GM18909 (cell line): Measurements from ENCODE around the gene PHF19.

Experiments
- ATAC-seq: cut with Tn5 transposase; IDR thresholded peaks from one replicate; pipeline ENCODE4 v1.9.1; 2021; ENCODE audit warnings: mild to moderate bottlenecking; ENCODE audit not compliant: unreplicated experiment, poor library complexity

The PHF19 gene

DNA sequence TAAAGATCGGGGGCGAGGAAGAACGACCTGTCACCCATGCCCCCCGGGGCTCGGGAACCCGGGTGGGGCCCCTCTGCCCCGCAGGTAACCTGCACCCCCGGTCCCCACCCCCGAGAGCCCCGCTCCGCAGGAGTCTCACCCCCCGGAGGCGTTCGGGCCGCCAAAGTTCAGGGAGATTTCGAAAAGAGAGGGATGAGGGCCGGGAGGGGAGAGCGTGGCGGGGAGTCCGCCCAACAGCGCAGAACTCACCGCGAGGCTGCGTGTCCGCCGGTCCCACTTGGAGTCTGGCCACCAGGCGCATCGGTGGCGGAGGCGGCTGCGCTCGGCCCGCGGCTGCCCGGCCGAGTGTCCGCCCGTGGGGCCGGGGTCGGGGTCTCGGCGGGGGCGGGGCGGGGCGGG is at the start of gene PHF19:
TSS of gene PHF19 (minus strand) at position 347 of the 399 bp plus-strand sequence. CDS start 2,447 bp downstream, outside the sequence.
- ATAC-seq: peak; percentile 13

DNA sequence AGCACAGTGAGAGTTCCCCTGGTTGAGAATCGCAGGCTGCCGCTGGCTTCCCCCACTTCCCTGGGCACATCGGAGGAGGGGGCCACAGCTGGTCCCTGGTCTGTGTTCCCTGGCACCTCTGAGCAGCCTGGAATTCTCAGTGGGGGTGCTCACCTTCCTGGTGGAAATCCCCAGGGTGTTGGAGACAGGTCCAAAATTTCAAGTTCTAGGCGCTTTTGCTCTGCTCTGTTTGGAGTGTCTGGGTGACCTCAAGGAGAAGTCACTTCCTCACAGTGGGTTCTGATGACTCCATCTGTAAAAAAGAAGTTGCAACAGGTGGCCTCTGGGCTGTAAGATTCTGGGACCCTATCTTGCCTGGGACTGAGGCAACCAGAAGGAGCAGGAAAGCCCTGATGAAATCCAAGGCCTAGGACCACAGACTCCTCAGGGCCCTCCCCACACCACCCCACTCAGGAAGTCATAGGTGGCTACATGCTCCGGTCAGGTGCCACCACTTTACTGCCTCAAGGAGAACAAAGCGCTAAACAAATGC is 49.5 kb upstream of the PHF19 start, which contains the start of gene TRAF1:
TSS of gene TRAF1 (minus strand) at position 400 of the 532 bp plus-strand sequence. CDS start 721 bp downstream, outside the sequence.
- peak; percentile 27 for ATAC-seq

DNA sequence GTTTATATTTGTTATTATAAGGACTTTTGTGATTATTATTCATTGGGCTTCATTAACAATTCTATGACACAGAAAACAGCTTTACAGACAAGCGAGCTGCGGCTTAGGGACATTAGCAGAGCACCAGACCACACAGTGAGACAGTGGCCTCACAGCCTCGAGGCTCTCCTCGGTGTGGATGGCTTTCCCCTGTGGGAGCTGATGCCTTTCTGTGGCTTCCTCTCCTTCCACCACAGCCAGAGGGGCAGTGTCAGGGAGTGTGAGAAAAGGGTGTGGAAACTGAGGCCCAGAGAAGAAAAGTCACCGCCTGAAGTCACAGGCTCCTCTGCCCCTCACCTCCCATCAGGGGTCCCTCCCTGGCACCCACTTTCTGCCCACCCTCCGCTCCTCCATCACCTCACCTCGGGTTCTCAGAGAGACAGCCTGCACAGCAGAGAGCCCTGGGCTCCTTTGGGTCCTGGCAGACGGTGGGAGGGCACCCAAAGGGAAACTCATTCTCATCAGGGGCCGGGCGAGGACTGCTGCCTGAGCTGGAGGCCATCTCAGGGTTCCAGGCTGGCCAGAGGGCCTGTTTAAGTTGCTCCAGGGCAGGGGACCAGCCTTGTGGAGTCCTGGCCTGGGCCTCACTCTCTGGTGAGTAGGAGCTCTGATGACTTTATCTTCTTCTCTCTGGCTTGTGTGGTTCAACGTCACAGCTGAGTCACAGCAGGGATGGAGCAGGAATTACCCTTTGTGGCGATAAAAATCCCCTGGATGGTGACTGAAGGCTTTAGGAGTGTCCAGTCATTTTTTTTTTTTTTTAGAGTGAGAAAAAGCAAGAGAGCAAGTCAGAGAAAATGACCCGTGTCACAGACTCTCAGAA is 48.8 kb upstream of the PHF19 start:
- ATAC-seq: peak; percentile 44

- no peak for ATAC-seq
Measured at GRCh38 chr9:120924698-120925534, 47.9 kb upstream of the PHF19 start.

GRCh38 chr9:120923620-120924328 is 46.8 kb upstream of the PHF19 start:
- ATAC-seq: no peak

- ATAC-seq: no peak
Measured at GRCh38 chr9:120922404-120923195, 45.6 kb upstream of the PHF19 start.

GRCh38 chr9:120921661-120922181 is 44.7 kb upstream of the PHF19 start:
- ATAC-seq: no peak

- peak; percentile 31 for ATAC-seq
Measured at GRCh38 chr9:120920806-120921178, 43.8 kb upstream of the PHF19 start.

GRCh38 chr9:120919843-120920805 is 43.1 kb upstream of the PHF19 start:
- no peak for ATAC-seq

- no peak for ATAC-seq
Measured at GRCh38 chr9:120918931-120919842, 42.2 kb upstream of the PHF19 start.

DNA sequence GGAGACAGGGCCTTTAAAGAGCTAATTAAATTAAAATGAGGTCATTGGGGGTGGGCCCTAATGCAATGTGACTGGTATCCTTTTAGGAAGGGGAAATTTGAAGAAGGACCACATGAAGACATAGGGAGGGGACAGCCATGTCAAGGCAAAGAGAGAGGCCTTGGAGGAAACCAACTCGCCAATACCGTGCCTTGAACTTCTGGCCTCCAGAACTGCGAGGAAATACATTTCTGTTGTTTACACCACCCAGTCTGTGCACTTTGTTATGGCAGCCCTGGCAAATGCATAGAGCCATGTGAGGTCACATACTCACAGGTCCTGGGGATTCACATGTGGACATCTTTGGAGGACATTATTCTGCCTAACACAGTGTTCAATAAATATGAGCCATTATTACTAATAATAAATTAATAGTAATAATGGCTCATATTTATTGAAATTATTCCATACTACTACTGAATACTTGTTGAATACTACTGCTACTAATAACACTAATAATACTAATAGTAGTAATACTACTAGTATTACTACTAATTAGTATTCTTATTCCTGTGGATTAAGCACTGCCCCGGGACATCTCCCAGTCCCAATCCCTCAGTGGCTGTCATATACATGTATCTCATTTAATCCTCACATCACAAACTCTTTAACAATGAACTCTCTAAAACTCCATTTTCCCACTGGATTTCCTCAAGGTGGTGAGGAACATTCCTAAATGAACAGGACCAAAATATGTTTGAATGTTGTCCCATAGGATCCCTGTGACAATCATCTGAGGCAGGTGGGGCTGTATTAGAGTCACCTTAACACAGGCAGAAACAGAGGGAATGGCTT is 41.2 kb upstream of the PHF19 start:
- no peak for ATAC-seq

DNA sequence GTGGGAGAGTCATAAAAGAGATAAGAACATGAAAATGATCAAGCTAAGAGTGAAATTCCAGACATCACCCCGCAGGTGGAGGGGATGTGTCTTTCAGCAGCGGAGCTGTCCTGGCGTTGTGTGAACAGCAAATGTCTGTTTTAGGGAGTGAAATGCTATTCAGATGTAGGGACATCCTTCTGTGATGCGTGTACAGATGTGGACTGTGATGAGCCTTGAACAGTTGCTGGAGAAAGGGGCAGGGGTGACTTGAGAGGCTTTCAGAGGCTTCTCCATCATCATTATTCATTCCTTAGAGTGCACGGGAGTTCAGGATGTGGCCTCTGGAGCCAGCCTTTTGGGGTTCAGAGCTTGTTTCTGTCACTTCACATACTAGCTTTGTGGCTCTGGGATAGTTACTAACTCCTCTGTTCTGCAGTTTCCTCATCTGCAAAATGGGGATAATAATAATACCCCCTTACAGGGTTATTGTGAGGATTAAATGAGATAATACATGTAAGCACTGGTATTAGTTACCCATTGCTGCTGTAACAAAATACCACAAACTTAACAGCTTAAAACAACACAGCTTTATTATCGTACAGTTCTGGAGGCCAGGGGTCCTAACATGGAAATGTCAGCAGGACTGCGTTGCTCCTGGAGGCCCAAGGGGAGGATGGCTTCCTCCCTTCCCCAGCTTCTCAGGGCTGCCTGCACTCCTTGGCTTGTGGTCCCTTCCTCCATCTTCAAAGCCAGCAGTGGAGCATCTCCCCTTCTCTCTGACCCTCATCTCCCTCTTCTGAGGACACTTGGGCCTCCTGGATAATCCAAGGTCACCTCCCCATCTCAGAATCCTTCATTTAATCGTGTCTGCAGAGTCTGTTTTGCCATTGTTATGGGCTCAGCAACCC is 40.2 kb upstream of the PHF19 start:
- no peak for ATAC-seq

GRCh38 chr9:120916588-120916987 is 39.6 kb upstream of the PHF19 start:
- ATAC-seq: no peak

GRCh38 chr9:120915854-120916470 is 39.0 kb upstream of the PHF19 start:
- no peak for ATAC-seq

DNA sequence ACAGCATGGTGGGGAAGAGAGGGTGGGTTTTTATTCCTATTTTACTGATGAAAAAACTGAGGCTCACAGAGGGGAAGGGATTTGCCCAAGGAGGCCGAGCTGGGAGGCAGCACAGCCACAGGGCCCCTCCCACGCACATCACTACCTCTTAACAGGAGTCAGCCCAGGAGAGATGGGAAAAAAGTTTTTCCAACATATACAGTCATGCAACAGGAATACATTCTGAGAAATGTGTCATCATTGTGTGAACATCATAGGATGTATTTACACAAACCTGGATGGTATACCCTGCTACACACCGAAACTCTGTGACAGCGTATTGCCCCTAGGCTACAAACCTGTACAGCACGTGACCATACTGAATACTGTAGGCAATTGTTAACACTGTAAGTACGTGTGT is 38.0 kb upstream of the PHF19 start:
- ATAC-seq: no peak
